Measurements from ENCODE around the gene MYO1F.
"Not testable (repeated sequence)": the region's sequence is repeated elsewhere in the genome, so short reads cannot be mapped to it uniquely, and the experiment has no call there.

The MYO1F gene

DNA sequence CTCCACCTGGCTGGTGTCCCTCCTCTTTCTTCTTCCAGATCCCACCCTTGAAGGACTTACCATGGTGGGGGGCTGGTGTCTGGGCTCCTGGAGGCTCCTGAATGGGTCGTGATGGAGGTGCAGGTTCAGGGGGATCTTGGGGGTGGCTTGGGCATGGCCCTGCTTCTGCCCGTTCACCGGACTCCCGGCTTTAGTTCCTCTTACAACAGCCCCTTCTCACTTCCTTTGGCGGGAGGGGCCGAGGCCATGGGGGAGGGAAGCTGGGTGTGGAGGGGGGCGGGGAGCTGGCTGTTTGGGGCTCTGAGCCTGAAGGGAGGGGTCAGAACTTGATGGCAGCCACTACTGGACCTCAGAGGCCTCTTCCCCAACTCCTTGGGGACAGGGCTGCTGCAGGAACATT is at the start of gene MYO1F:
Gene MYO1F (minus strand): TSS at position 196 of the 400 bp plus-strand sequence. CDS start 133 bp downstream, at position 63.
- no peak for DNase-seq

DNA sequence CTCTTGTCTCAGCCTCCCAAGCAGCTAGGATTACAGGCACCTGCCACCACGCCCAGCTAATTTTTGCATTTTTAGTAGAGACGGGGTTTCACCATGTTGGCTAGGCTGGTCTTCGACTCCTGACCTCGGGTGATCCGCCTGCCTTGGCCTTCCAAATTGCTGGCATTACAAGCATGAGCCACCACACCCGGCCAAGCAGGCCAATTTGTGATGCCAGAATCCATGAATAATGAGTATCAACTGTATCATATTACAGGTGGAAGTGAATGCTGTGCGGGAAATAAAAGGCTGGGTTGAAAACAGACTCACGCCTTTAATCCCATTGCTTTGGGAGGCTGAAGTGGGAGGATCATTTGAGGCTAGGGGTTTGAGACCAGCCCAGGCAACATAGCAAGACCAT is 49.6 kb upstream of the MYO1F start:
- no peak for DNase-seq

DNA sequence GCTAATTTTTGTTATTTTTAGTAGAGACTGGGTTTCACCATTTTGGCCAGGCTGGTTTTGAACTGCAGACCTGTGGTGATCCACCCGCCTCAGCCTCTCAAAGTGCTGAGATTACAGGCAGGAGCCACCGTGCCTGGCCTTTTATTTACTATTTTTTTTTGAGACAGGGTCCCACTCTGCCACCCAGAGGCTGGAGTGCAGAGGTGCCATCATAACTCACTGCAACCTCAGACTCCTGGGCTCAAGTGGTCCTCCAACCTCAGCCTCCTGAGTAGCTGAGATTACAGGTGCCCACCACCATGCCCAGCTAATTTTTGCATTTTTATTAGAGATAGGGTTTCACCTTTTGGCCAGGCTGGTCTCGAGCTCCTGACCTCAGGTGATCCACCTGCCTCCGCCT is 45.6 kb upstream of the MYO1F start:
- not testable (repeated sequence) for DNase-seq

DNA sequence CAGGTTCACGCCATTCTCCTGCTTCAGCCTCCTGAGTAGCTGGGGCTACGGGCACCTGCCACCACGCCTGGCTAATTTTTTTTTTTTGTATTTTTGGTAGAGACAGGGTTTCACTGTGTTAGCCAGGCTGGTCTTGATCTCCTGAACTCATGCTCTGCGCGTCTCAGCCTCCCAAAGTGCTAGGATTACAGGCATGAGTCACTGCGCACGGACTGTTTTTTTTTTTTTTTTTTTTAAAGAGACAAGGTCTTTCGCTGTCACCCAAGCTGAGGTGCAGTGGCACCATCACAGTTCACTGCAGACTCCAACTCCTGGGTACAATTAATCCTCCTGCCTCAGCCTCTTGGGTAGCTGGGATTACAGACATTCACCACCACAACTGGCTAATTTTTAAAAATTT is 41.5 kb upstream of the MYO1F start:
- no peak for DNase-seq

DNA sequence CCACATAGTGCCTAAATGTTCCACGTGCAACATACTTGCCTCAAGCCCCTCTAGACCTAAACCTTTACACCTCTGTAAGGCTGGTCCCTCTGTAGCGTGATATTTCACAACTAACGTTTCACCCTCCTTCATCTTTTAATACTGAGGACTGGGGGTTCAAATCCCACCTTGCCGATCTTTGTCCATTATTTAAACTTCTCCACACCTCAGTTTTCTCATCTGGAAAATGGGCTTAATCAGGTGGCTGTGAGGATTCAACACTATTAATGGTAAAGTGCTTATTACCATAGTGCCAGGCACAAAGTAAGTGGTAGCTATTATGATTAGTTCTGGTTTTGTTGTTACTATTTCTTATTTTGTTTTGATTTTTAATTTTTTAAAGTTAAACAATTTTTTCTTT is 40.7 kb upstream of the MYO1F start:
- no peak for DNase-seq

DNA sequence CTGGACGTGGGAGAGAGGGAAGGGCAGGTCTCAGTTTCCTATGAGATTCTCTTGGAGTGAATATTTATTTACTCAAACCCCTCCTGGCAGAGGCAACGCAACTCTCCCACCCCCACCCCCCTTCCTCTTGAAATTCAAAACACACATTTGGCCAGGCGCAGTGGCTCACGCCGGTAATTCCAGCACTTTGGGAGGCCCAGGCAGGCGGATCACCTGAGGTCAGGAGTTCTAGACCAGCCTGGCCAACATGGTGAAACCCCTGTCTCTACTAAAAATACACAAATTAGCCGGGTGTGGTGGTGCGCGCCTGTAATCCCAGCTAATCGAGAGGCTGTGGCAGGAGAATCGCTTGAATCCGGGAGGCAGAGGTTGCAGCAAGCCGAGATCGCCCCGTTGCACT is 40.1 kb upstream of the MYO1F start:
- not testable (repeated sequence) for DNase-seq

DNA sequence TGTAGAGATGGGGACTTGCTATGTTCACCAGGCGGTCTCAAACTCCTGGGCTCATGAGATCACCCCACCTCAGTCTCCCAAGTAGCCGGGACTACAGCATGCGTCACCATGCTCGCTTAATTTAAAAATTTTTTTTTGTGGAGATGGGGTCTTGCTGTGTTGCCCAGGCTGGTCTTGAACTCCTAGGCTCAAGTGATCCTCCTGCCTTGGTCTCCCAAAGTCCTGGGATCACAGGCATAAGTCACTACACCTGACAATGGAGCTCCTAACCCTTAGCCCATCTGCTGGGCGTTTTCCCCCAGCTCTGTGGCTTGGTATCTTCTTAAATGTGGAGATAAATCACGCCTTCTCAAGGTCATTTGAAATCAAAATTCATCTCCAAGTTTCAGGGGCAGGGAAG is 39.6 kb upstream of the MYO1F start:
- DNase-seq, result no peak

DNA sequence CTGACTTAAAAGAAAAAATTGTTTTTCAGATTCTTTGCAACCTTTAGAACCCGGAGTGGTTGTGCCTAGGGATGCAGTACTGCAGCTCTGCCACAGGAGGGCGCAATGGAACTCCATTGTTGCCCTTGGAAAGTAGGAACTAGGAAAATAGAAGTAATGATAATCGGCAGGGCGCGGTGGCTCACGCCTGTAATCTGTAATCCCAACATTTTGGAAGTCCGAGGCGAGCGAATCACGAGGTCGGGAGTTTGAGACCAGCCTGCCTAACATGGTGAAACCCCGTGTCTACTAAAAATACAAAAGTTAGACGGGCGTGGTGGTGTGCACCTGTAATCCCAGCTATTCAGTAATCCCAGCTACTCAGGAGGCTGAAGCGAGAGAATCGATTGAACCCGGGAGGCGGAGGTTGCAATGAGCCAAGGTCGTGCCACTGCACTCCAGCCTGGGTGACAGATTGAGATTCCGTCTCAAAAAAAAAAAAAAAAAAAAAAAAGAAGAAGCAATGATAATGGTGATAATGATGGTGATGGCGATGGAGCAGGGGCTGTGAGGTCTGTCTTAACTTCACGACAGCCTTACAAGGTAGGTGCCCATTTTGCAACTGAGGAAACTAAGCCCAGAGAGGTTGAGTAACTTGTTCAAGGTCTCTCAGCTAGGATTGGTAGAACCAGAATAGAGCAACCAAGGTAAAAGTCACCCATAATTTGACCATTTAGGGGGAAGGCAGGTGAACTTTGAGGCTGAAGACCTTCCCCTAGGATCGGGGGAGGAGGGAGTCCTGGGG is 38.8 kb upstream of the MYO1F start:
- no peak for DNase-seq

DNA sequence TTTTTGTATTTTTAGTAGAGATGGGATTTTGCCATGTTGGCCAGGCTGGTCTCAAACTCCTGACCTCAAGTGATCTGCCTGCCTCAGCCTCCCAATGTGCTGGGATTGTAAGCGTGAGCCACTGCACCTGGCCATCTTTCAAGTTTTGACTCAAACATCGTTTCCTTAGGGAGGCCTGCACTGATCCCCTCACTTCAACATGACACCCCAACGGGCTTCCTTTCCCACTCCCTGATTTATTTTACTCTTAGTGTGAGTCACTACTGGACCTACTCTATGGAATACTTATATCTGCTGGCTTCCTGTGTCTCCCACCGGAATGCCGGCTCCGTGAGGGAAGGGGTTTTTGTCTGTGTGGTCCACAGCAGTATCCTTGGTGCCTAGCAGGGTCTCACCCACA is 37.8 kb upstream of the MYO1F start:
- DNase-seq, result no peak

DNA sequence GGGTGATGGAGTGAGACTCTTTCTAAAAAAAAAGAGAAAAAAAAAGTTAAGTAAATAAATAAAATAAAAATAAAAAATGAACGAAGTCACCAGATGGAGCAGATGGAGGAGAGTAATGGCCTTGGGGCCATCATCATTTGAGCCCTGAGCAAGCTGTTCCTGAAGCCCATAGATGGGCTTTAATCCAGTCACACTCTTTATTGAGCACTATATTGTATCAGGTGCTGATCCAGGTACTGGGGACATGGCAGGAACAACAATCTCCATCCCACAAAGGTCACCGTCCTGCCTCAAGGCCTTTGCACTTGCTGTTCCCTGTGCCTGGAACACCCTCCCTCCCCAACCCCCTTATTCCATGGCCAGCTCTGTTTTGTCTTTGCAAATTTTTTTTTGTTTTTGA is 37.2 kb upstream of the MYO1F start:
- DNase-seq, result no peak

DNA sequence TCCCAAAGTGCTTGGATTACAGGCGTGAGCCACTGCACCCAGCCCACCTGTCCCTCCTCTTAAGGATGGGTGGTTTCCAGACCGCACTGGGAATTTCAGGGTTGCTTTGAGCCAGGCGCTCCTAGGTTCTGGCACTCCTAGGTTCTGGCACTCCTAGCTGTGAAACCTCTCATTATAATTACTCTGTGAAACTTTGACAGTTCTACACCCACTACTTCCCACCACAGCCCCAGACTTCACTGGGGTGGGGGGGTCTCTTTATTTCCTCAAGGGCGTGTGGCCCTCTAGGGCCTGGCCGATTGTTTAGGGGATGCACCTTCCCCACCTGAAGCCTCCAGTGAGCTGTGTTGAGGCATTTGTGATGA is 35.5 kb upstream of the MYO1F start:
- no peak for DNase-seq

DNA sequence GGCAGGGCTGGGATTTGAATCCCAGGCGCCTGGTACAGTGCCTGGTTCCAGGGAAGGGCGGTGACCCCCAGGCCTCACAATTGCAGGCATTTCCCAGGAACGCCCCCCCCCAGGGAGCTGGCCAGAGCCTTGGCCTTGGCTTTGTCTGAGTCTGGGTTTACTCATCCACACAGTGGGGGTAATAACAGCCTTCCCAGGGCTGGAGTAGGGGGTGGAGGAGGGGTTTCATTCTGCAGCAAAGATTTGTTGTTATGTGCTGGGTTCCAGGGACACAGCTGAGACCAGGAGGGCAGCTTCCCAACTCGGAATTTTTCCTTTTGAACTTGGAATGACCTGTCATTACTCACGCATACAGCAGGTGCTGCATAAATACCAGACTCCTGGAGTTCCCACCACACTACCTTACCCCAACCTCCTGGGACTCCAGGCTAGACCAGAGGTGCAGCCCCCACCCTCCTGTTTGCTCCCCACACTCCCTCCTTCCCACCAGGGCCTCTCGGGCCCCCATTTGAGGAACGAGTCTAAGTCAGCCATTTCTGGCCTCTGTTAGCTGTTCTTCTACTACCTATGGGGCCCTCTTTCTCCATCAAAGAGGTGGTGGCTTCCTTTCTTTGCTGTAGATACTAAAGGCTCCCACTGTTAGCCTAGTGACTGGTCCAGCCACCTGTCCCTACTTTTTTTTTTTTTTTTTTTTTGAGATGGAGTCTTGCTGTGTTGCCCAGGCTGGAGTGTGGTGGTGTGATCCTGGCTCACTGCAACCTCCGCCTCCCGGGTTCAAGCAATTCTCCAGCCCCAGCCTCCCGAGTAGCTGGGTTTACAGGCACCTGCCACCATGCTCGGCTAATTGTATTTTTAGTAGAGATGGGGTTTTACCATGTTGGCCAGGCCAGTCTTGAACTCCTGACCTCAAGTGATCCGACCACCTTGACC is 34.9 kb upstream of the MYO1F start:
- no peak for DNase-seq

DNA sequence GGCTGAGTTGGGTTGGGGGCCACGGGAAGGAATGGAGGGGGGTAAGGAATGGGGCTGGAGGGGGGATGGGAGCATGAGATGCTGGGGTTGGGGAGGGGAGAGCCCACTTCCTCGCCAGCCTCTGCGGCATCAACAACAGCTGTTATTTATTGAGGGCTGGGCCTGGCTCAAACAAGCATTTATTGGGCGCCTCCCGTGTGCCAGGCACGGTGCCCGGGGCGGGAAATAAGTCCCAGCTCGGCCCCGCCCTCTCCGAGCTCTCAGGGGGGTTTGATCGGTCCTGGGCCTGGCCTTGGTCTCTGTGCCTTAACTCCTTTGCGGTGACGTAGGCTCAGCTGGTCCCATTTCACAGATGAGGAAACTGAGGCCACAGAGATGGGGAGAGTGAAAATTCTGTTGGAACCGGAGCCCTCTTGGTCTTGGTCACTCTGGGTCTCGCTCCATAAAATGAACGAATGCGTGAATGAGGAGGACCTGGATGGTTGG is 34.2 kb upstream of the MYO1F start:
- DNase-seq, result no peak

DNA sequence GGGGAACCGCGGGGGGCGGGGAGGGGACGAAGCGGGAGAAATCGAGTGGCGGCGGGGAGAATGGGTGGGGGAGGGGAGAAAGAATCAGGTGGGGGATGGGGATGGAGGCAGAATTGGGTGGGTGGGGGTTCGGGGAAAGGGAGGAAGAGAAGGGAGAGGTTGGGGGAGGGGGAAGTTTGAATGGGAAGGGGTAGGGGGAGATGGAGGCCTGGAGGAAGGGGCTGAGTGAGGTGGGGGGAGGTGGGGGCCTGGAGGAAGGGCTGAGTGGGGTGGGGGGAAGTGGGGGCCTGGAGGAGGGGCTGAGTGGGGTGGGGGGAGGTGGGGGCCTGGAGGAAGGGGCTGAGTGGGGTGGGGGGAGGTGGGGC is 33.7 kb upstream of the MYO1F start:
- DNase-seq, result no peak

DNA sequence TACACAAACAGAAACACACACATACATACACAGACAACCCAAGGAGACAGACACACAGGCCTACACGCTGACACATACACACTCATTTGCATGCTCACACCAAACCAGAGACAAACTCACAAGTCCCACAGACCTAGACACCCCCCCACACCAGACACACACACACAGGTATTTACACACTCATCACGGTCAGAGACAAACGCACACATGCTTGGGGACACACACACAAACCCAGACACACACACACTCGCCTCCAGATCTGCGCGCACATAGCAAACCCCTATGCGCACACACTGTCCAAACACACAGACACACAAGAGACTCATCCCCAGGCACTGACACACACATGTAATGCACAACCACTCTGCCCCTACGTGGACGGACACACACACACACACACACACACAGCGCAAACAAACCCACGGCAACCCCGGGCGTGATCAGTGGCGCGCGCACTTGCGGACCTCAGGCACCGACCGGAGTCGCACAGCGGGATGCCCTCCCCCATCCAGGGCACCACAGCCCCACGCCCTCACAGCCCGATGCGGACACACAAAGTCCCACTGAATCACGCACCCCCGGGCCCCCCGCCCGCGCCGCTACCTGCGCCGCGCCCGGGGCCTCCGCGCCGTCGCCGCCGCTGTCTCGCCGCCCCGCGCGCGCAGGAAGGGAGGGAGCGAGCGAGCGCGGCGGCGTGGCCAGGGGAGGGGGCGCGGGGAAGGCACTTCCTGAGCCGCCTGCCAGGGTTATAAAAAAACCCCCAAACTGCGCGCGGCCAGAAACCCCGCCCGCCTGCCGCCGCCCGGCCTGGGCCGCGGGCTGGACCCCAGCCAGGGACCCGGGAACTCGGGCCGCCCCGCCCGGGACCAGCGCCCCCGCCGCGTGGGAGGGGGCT is 33.0 kb upstream of the MYO1F start, which contains the start of gene ADAMTS10:
Gene ADAMTS10 (minus strand): TSS at position 675 of the 895 bp plus-strand sequence. CDS start 5,005 bp downstream, outside the sequence.
- no peak for DNase-seq

DNA sequence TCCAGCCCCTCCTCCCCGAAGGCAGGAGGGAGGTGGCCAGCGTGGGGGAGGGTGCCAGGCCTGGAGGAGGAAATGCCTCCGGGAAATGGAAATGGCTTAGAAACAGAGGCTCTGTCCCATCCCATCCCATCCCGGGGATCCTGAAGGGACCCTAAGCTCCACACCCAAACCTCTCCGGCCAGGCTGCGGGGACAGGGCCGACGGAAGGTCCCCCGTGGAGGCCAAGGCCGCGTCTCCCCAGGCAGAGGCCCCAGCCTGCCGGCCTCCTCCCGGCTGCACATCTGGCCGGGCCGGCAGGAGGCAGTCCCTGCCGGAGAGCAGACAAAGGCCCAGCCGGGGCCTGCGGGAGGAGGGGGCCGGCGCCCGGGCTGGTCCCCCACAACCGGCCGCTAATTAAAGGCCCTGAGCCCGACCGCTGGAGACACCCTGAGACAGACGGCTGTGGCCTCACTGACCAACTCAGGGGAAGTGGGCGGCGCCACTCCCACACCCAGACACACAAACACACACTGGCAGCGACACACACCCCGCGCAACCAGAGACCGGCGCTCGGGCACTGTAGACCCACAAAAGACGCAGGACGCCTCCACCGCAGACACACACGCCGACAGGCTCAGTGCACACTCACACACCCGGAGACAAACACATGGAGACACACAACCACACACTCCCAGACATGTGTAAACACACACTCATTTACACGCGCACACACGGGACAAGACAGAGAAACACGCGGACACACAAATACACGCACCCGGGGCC is 32.2 kb upstream of the MYO1F start:
- no peak for DNase-seq

DNA sequence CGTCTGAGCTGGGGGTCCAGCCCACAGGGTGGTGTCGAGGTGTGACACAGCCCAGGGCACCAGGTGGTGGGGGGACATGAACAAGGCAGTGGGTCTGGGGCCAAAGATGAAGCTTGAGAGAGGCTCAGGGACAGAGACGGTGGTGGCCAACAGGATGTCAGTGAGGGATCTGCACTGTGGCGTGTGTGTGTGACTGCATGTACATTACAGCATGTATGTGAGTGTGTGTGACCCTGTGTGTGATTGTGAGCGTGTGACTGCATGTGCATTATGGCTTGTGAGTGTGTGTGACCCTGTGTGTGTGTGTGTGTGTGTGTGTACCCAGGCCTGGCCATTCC is 31.7 kb upstream of the MYO1F start:
- DNase-seq, result no peak

DNA sequence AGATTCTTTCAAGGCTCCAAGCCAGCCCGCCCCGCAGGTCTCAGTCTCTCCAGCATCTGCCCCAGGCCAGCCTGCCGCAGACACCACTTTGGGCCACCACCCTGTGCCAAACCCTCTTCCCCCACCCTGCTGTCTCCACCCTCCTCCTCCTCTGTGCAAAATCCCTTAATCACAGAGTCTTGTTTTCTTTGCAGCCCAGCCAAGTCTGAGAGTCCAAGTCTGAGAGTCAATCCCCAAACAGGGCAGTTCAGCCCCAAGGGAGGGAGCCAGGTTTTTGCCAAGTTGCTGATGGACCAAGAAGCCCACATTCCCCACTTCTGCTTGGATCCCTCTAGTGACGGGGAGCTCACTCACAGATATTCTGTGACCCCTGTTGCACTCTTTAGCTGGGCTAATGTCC is 30.1 kb upstream of the MYO1F start:
- DNase-seq, result no peak

DNA sequence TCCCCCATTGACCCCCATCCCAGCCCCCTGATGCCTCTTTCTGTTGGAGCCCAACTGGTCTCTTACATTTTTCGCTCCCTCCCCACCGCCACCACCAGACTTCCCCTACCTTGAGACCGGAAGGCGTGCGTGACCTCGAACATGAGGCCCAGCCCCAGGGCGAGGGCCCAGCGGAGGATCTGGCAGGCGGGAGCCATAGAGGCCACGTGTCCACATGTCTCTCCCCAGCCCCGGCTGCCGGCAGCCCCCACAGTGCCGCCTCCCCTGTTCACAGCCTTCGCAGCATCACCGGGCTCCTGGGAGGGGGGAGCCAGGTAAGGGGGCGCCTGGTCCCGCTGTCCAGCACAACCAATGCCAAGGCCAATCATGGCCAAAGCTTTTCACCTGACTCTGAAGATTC is 28.3 kb upstream of the MYO1F start:
- no peak for DNase-seq

DNA sequence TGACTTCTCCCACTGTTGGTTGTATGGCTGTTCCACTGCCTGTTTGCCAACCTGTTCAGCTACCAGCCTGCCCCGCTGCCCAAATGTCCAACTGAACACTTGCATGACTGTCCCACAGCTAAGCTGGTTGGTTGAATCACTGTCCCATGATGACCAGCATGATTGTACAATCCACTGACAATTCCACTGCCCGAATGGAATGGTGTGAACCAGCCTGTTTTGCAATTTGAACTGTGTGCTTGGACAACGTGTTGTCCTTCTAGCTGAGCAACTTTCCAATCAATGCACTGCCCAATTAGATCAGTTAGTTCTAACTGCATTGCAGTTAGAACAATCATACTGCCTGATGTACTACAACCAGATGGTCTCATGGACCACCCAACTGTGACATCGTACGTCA is 24.6 kb upstream of the MYO1F start:
- DNase-seq, result no peak

DNA sequence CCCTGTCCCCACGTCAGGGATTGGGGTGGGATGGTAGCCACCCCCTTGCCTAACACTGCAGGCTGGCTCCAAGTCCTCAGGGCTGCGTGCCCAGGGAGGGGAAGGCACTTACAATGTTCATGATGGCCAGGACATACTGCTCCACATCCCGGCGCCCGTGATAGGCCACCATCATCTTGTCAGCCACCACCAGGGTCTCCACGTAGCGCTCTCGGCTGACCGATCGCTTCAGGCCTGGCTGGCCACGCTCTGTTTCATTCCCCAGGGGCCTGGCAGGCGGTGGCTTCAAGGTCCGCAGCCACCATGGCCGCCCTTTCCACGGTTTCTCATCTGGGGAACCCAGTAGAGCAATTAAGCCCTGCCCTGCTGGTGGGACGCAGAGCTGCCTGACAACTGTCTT is 23.6 kb upstream of the MYO1F start:
- DNase-seq, result no peak

DNA sequence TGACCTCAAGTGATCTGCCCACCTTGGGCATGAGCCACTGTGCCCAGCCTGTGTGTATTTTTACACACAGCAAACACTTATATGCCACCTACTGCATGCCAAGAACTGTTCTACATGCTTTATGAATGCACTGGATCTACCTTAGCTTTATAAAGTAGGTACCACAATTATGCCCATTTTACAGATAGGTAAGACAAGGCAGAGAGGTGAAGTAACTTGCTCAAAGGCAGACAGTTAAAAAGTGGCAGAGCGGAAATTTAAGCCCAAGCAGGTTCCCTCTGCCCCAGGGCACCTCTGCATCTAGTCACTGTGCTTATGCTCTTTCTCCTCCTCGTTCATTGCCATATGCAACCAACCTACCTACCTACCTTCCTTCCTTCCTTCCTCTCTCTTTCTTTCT is 22.8 kb upstream of the MYO1F start:
- DNase-seq, result no peak

Measured in NCI-H2081 treated with DMSO at 0.1 percent for 48 hours (cell line).